HK-2 (cell line): ENCODE results near the gene DLX1.
"Not testable (repeated sequence)": the region's sequence is repeated elsewhere in the genome, so short reads cannot be mapped to it uniquely, and the experiment has no call there.

ENCODE experiments used
- DNase-seq: peaks from one replicate; pipeline ENCODE4 v3.0.0-alpha.2; 2018; ENCODE audit not compliant: unreplicated experiment

The DLX1 gene

GRCh38 chr2:172085460-172086159 is at the start of gene DLX1:
TSS of gene DLX1 (plus strand) at chr2:172085507. CDS start at chr2:172085678, 171 bp downstream.
- DNase-seq, result peak; percentile 57

GRCh38 chr2:172038121-172038520 is 47.2 kb upstream of the DLX1 start:
- no peak for DNase-seq

- no peak for DNase-seq
Measured at GRCh38 chr2:172038604-172039003, 46.7 kb upstream of the DLX1 start.

GRCh38 chr2:172039011-172039704 is 46.1 kb upstream of the DLX1 start:
- no peak for DNase-seq

- no peak for DNase-seq
Measured at GRCh38 chr2:172040311-172040710, 45.0 kb upstream of the DLX1 start.

- no peak for DNase-seq
Measured at GRCh38 chr2:172046080-172046678, 39.1 kb upstream of the DLX1 start.

- no peak for DNase-seq
Measured at GRCh38 chr2:172046866-172047565, 38.3 kb upstream of the DLX1 start.

- no peak for DNase-seq
Measured at GRCh38 chr2:172047566-172048507, 37.5 kb upstream of the DLX1 start.

GRCh38 chr2:172048508-172049503 is 36.5 kb upstream of the DLX1 start:
- no peak for DNase-seq

GRCh38 chr2:172049567-172050120 is 35.7 kb upstream of the DLX1 start:
- DNase-seq, result no peak

- DNase-seq, result no peak
Measured at GRCh38 chr2:172050479-172051125, 34.7 kb upstream of the DLX1 start.

- no peak for DNase-seq
Measured at GRCh38 chr2:172052000-172052983, 33.0 kb upstream of the DLX1 start.

GRCh38 chr2:172053486-172053885 is 31.8 kb upstream of the DLX1 start:
- DNase-seq, result no peak

- no peak for DNase-seq
Measured at GRCh38 chr2:172056293-172056692, 29.0 kb upstream of the DLX1 start.

- DNase-seq, result no peak
Measured at GRCh38 chr2:172058660-172059059, 26.6 kb upstream of the DLX1 start.

GRCh38 chr2:172060118-172060517 is 25.2 kb upstream of the DLX1 start:
- DNase-seq, result not testable (repeated sequence)

- DNase-seq, result no peak
Measured at GRCh38 chr2:172062402-172063004, 22.8 kb upstream of the DLX1 start.

GRCh38 chr2:172063446-172063845 is 21.9 kb upstream of the DLX1 start:
- DNase-seq, result no peak
